ENCODE data around the gene TLL2. TPM values are rescaled to one million over a fixed set of nuclear protein-coding genes. Genes with fewer than 3 reads are reported as not detected.

The TLL2 gene
- total and polyA plus RNA-seq, 11 donors: 1.8 to 8.6 (median 4.6) TPM

- Histone ChIP-seq H3K4me1 (no peaks in the 10 kb centered on the region), H3K27ac (no peak overlapping the region), H3K36me3 (no peaks in the 10 kb centered on the region), H3K4me3 (no peak overlapping the region), H3K9me3 (no peaks in the 10 kb centered on the region), H3K27me3 (no peaks in the 10 kb centered on the region)
- intact Hi-C loops (cut with DNase I): no loop called here
- 90 to 94% (median 91%) methylated on average over 6 of the region's 6 CpGs for WGBS, 4 donors
- TF ChIP-seq CTCF (IDR thresholded peaks at IDR 0.05) (no peak), POLR2A (IDR thresholded peaks at IDR 0.05) (no peak)
- DNase-seq (no peak), ATAC-seq (no peak)
These were observed 18.2 kb downstream of the TLL2 start for GRCh38 chr10:96495544-96495943.

GRCh38 chr10:96494694-96495093, 19.0 kb downstream of the TLL2 start:
- Histone ChIP-seq H3K4me3 (no peak overlapping the region), H3K9me3 (no peaks in the 10 kb centered on the region), H3K4me1 (no peaks in the 10 kb centered on the region), H3K36me3 (no peaks in the 10 kb centered on the region), H3K27ac (no peak overlapping the region), H3K27me3 (no peaks in the 10 kb centered on the region)
- intact Hi-C loops (cut with DNase I): no loop called here
- DNase-seq (no peak), ATAC-seq (no peak)
- WGBS, 4 donors: 72 to 79% (median 74%) methylated on average over 4 of the region's 4 CpGs
- TF ChIP-seq CTCF (IDR thresholded peaks at IDR 0.05) (no peak), POLR2A (IDR thresholded peaks at IDR 0.05) (no peak)

GRCh38 chr10:96493871-96494525, 19.7 kb downstream of the TLL2 start:
- TF ChIP-seq CTCF (IDR thresholded peaks at IDR 0.05) (no peak), POLR2A (IDR thresholded peaks at IDR 0.05) (no peak)
- no peak for DNase-seq
- no peaks in the 10 kb centered on the region for H3K4me1 ChIP-seq
- no peak for ATAC-seq
- no peaks in the 10 kb centered on the region for H3K9me3 ChIP-seq
- intact Hi-C loops (cut with DNase I): no loop called here
- no peak overlapping the region for H3K27ac ChIP-seq
- H3K36me3 ChIP-seq: no peaks in the 10 kb centered on the region
- 85 to 91% (median 88%) methylated on average over 9 to 12 of the region's 12 CpGs for WGBS, 4 donors
- H3K4me3 ChIP-seq: no peak overlapping the region
- no peaks in the 10 kb centered on the region for H3K27me3 ChIP-seq

- Histone ChIP-seq H3K4me1 (no peaks in the 10 kb centered on the region), H3K4me3 (no peak overlapping the region), H3K36me3 (no peaks in the 10 kb centered on the region), H3K9me3 (no peaks in the 10 kb centered on the region), H3K27ac (no peak overlapping the region), H3K27me3 (no peaks in the 10 kb centered on the region)
- intact Hi-C loops (cut with DNase I): no loop called here
- DNase-seq (no peak), ATAC-seq (no peak)
- WGBS, 4 donors: 84 to 93% (median 87%) methylated on average over 2 of the region's 2 CpGs
- TF ChIP-seq CTCF (IDR thresholded peaks at IDR 0.05): no peak
- TF ChIP-seq POLR2A (IDR thresholded peaks at IDR 0.05): no peak
These were observed 20.5 kb downstream of the TLL2 start for GRCh38 chr10:96493254-96493653.
